ENCODE measurements around the gene OR4C5. TPM values are rescaled to one million over a fixed set of nuclear protein-coding genes. Genes with fewer than 3 reads are reported as not detected.
"Not testable (repeated sequence)": the region's sequence is repeated elsewhere in the genome, so short reads cannot be mapped to it uniquely, and the experiment has no call there.

Gene OR4C5
- total RNA-seq (not detected), polyA plus RNA-seq (not detected)
- long read RNA-seq, donor 1 = 0 reads
- long read RNA-seq, donor 2 = 0 reads

GRCh38 chr11:48366365-48366764 is at the start of gene OR4C5:
TSS of gene OR4C5 (minus strand) at chr11:48366465. CDS start at chr11:48366465, 0 bp downstream.
- ATAC-seq (no peak), DNase-seq (no peak)
- Histone ChIP-seq H3K9me3 (no peaks in the 10 kb centered on the region), H3K27me3 (ENCODE audit: insufficient read depth in 3 of 3, low read length in 2 of 3) (no peaks in the 10 kb centered on the region), H3K27ac (no peak within 1 kb of the TSS), H3K4me3 (no peak within 1 kb of the TSS), H3K4me1 (no peaks in the 10 kb centered on the region), H3K36me3 (ENCODE audit: insufficient read depth in 1 of 2, low read depth in 1 of 2) (no peaks in the 10 kb centered on the region)
- TF ChIP-seq, protein P1, sequence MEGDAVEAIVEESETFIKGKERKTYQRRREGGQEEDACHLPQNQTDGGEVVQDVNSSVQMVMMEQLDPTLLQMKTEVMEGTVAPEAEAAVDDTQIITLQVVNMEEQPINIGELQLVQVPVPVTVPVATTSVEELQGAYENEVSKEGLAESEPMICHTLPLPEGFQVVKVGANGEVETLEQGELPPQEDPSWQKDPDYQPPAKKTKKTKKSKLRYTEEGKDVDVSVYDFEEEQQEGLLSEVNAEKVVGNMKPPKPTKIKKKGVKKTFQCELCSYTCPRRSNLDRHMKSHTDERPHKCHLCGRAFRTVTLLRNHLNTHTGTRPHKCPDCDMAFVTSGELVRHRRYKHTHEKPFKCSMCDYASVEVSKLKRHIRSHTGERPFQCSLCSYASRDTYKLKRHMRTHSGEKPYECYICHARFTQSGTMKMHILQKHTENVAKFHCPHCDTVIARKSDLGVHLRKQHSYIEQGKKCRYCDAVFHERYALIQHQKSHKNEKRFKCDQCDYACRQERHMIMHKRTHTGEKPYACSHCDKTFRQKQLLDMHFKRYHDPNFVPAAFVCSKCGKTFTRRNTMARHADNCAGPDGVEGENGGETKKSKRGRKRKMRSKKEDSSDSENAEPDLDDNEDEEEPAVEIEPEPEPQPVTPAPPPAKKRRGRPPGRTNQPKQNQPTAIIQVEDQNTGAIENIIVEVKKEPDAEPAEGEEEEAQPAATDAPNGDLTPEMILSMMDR (IDR thresholded peaks at IDR 0.05) = no peak
- intact Hi-C loops (cut with DNase I) = no loop called here
- WGBS, 3 donors = 68 to 80% (median 70%) methylated on average over 2 of the region's 2 CpGs

DNA sequence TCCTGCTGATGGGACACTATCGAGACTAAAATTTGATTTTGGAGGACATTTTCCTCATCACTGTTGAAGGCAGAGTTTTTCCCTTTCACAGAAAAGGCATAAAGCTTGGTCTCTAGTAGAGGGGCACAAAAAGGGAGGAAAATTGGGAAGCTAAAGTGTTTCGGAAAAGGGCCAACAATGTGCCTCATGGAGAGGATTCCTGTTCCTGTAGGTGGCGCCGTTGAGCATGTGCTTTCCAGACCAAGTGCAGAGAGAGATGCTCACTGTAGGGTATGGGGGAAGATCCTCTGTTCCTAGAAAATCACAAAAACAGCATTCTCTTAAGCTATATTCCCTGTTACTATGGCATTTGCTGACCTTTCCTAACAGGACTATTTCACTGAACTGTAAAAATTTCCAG is 18.4 kb upstream of the OR4C5 start:
- 46 to 52% (median 48%) methylated on average over 4 of the region's 4 CpGs for WGBS, 3 donors
- no peaks in the 10 kb centered on the region for H3K4me1 ChIP-seq
- TF ChIP-seq, protein P1 (IDR thresholded peaks at IDR 0.05) = no peak
- ATAC-seq (no peak), DNase-seq (no peak)
- intact Hi-C loops (cut with DNase I) = no loop called here
- no peaks in the 10 kb centered on the region for H3K27me3 ChIP-seq (ENCODE audit: insufficient read depth in 3 of 3, low read length in 2 of 3)
- no peak overlapping the region for H3K4me3 ChIP-seq
- H3K27ac ChIP-seq = no peak overlapping the region
- no peaks in the 10 kb centered on the region for H3K36me3 ChIP-seq (ENCODE audit: insufficient read depth in 1 of 2, low read depth in 1 of 2)
- peaks cover 17% of the 10 kb centered on the region for H3K9me3 ChIP-seq

GRCh38 chr11:48384151-48384550 is 17.9 kb upstream of the OR4C5 start:
- intact Hi-C loops (cut with DNase I) = not testable (repeated sequence)
- 45 to 69% (median 56%) methylated on average over 2 of the region's 2 CpGs for WGBS, 3 donors

DNA sequence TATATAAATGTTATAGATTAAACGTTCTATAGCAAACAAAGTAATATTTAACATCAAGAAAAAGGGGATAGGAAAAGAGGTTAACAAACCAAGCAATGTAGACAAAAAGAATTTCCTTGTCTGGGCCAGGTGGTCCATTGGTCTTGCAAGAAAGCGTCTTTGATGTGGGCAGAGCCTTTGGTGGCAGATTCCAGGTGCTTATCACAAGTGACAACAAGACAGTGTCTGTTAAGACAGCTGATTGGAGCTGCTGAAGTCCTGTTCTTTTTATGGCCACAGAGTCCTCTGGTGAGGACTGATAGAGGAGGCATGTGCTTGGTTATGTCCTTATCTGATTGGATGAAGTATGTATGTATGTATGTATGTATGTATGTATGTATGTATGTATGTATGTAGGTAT is 5.0 kb downstream of the OR4C5 start:
- H3K9me3 ChIP-seq; H3K27ac ChIP-seq; H3K27me3 ChIP-seq (ENCODE audit: insufficient read depth in 3 of 3, low read length in 2 of 3); H3K4me1 ChIP-seq; ATAC-seq; intact Hi-C loops (cut with DNase I); DNase-seq; H3K36me3 ChIP-seq (ENCODE audit: insufficient read depth in 1 of 2, low read depth in 1 of 2); H3K4me3 ChIP-seq: not testable (repeated sequence)
- WGBS, 3 donors = 38 to 57% (median 43%) methylated on average over 2 of the region's 2 CpGs

More at GRCh38 chr11:48384151-48384550, 17.9 kb upstream of the OR4C5 start:
- H3K36me3 ChIP-seq (ENCODE audit: insufficient read depth in 1 of 2, low read depth in 1 of 2); H3K4me1 ChIP-seq; DNase-seq; H3K27ac ChIP-seq; H3K27me3 ChIP-seq (ENCODE audit: insufficient read depth in 3 of 3, low read length in 2 of 3); H3K4me3 ChIP-seq; ATAC-seq: not testable (repeated sequence)
- H3K9me3 ChIP-seq = peaks cover 17% of the 10 kb centered on the region

GRCh38 chr11:48354677-48355076 is 11.6 kb downstream of the OR4C5 start:
- TF ChIP-seq, protein P1 (IDR thresholded peaks at IDR 0.05) = no peak
- Histone ChIP-seq H3K9me3 (no peaks in the 10 kb centered on the region), H3K36me3 (ENCODE audit: insufficient read depth in 1 of 2, low read depth in 1 of 2) (no peaks in the 10 kb centered on the region), H3K27me3 (ENCODE audit: insufficient read depth in 3 of 3, low read length in 2 of 3) (no peaks in the 10 kb centered on the region), H3K4me1 (no peaks in the 10 kb centered on the region), H3K27ac (no peak overlapping the region), H3K4me3 (no peak overlapping the region)
- no peak for ATAC-seq
- intact Hi-C loops (cut with DNase I) = no loop called here
- WGBS, 3 donors = 85 to 95% (median 91%) methylated on average over 1 of the region's 1 CpG
- DNase-seq = no peak

- Histone ChIP-seq H3K4me1 (no peaks in the 10 kb centered on the region), H3K4me3 (no peak overlapping the region), H3K27me3 (ENCODE audit: insufficient read depth in 3 of 3, low read length in 2 of 3) (no peaks in the 10 kb centered on the region), H3K36me3 (ENCODE audit: insufficient read depth in 1 of 2, low read depth in 1 of 2) (no peaks in the 10 kb centered on the region), H3K9me3 (no peaks in the 10 kb centered on the region), H3K27ac (no peak overlapping the region)
- TF ChIP-seq, protein P1 (IDR thresholded peaks at IDR 0.05) = no peak
- intact Hi-C loops (cut with DNase I) = no loop called here
- DNase-seq (no peak), ATAC-seq (no peak)
- 89 to 92% (median 91%) methylated on average over 4 of the region's 4 CpGs for WGBS, 3 donors
Measured at GRCh38 chr11:48354013-48354412, 12.3 kb downstream of the OR4C5 start.

GRCh38 chr11:48346286-48346685 is 20.0 kb downstream of the OR4C5 start:
- DNase-seq; ATAC-seq; H3K4me3 ChIP-seq; intact Hi-C loops (cut with DNase I); H3K4me1 ChIP-seq; H3K9me3 ChIP-seq; H3K36me3 ChIP-seq (ENCODE audit: insufficient read depth in 1 of 2, low read depth in 1 of 2); H3K27ac ChIP-seq; H3K27me3 ChIP-seq (ENCODE audit: insufficient read depth in 3 of 3, low read length in 2 of 3): not testable (repeated sequence)
- 71 to 87% (median 75%) methylated on average over 4 to 5 of the region's 5 CpGs for WGBS, 3 donors

DNA sequence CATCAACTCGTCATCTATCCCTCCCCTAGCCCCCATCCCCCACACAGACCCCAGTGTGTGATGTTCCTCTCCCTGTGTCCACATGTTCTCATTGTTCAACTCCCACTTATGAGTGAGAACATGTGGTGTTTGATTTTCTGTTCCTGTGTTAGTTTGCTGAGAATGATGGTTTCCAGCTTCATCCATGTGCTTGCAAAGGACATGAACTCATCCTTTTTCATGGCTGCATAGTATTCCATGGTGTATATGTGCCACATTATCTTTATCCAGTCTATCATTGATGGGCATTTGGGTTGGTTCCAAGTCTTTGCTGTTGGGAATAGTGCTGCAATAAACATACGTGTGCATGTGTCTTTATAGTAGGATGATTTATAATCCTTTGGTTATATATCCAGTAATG is 23.8 kb downstream of the OR4C5 start:
- H3K9me3 ChIP-seq; H3K36me3 ChIP-seq (ENCODE audit: insufficient read depth in 1 of 2, low read depth in 1 of 2); ATAC-seq; DNase-seq; H3K4me3 ChIP-seq; H3K27ac ChIP-seq; H3K4me1 ChIP-seq; H3K27me3 ChIP-seq (ENCODE audit: insufficient read depth in 3 of 3, low read length in 2 of 3); intact Hi-C loops (cut with DNase I): not testable (repeated sequence)
- 48 to 58% (median 51%) methylated on average over 2 of the region's 2 CpGs for WGBS, 3 donors

Data from psoas muscle (tissue), 8 donors.